Ascending aorta (tissue), 2 donors: Measurements from ENCODE around the gene SCN1B. TPM values are rescaled to one million over a fixed set of nuclear protein-coding genes. Genes with fewer than 3 reads are reported as not detected.

Experiments
- DNase-seq, 2 donors: peaks; one replicate each; pipeline ENCODE4 v3.0.0-alpha.2; 2019; ENCODE audit warnings: low spot score in 2 of 2
- H3K27ac ChIP-seq, 2 donors: fragments of 200-600 bp; sonication (generic); one replicate each; pipeline ENCODE4 v1.5.1; 2016 to 2017; ENCODE audit warnings: mild to moderate bottlenecking in 1 of 2
- H3K27me3 ChIP-seq: fragments of 200-600 bp; sonication (generic); one replicate; pipeline ENCODE4 v1.5.1; 2017
- H3K36me3 ChIP-seq, 2 donors: fragments of 200-600 bp; sonication (generic); one replicate each; pipeline ENCODE4 v1.5.1; 2016
- H3K4me1 ChIP-seq, 2 donors: fragments of 200-600 bp; sonication (generic); one replicate each; pipeline ENCODE4 v1.5.1; 2016 to 2017; ENCODE audit warnings: mild to moderate bottlenecking in 1 of 2
- H3K4me3 ChIP-seq, 2 donors: fragments of 200-600 bp; sonication (generic); one replicate each; pipeline ENCODE4 v1.5.1; 2016 to 2017; ENCODE audit warnings: mild to moderate bottlenecking in 1 of 2
- H3K9me3 ChIP-seq, 2 donors: fragments of 200-600 bp; sonication (generic); one replicate each; pipeline ENCODE4 v1.5.1; 2016
- intact Hi-C: fragments of 100-400 bp; cut with DNase I; formaldehyde crosslinking; loops from one replicate; pipeline ENCODE4 v1.15.1; 2023
- total RNA-seq: library from RNA; depleted of rRNA; stranded (reverse); fragments of >200 nt; gene quantifications from one replicate; pipeline ENCODE4 v1.1.0, GENCODE V29; 2016
- TF ChIP-seq, protein P1 (sequence below), 3 experiments: fragments of 200-600 bp in 2 of 3; fragments of 450-650 bp in 1 of 3; sonication (generic) in 2 of 3; IDR thresholded peaks; one replicate each; pipeline ENCODE4 v1.5.1; 2016 to 2019; ENCODE audit warnings: antibody characterized with exemption in 3 of 3, mild to moderate bottlenecking in 1 of 3, moderate library complexity in 1 of 3

Gene SCN1B
- total RNA-seq, 1 donor from 2014 or later: 20.8 TPM

DNA sequence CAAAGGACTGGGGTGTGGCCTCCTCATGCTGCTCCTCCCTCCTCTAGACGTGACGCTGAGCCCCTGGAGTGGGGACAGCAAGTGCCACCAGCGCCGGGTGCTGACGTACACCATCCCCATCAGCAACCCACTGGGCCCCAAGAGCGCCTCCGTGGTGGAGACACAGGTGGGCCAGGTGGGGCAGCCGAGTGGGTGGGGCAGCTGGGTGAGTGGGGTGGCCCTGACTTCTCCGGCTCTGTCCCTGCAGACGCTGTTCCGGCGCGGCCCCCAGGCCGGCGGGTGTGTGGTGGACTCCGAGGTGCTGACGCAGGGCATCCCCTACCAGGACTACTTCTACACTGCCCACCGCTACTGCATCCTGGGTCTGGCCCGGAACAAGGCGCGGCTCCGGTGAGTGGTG is 11.1 kb upstream of the SCN1B start:
- Histone ChIP-seq H3K4me3 (no peak overlapping the region), H3K4me1 (no peaks in the 10 kb centered on the region), H3K9me3 (no peaks in the 10 kb centered on the region), H3K27ac (no peak overlapping the region), H3K36me3 (peaks cover 93 to 100% of the 10 kb centered on the region in 2 donors), H3K27me3 (no peaks in the 10 kb centered on the region)
- intact Hi-C loops: no loop called here
- DNase-seq: no peak
- TF ChIP-seq, protein P1, sequence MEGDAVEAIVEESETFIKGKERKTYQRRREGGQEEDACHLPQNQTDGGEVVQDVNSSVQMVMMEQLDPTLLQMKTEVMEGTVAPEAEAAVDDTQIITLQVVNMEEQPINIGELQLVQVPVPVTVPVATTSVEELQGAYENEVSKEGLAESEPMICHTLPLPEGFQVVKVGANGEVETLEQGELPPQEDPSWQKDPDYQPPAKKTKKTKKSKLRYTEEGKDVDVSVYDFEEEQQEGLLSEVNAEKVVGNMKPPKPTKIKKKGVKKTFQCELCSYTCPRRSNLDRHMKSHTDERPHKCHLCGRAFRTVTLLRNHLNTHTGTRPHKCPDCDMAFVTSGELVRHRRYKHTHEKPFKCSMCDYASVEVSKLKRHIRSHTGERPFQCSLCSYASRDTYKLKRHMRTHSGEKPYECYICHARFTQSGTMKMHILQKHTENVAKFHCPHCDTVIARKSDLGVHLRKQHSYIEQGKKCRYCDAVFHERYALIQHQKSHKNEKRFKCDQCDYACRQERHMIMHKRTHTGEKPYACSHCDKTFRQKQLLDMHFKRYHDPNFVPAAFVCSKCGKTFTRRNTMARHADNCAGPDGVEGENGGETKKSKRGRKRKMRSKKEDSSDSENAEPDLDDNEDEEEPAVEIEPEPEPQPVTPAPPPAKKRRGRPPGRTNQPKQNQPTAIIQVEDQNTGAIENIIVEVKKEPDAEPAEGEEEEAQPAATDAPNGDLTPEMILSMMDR (IDR thresholded peaks at IDR 0.05): no peak

DNA sequence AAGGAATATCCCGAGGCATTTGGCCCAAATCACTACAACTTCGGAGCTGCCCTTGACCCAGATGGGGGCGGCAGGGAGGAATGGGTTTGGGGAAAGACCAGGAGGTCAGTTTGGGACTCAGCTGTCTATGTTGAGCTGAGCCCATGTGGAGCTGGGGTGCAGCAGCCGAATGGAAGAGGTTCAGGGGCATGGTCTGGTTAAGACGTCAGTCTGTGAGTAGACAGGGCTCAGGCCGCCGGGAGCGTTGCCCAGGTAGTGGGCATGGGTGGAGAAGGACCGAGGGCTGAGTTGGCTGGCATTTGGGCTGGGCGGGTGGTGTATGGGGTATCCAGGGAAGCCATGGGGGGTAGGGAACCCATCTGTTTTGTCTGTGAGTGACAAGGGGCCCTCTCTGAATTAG is 9.3 kb upstream of the SCN1B start:
- Histone ChIP-seq H3K27me3 (no peaks in the 10 kb centered on the region), H3K4me3 (no peak overlapping the region), H3K36me3 (peaks cover 95 to 98% of the 10 kb centered on the region in 2 donors), H3K9me3 (no peaks in the 10 kb centered on the region), H3K27ac (no peak overlapping the region), H3K4me1 (no peaks in the 10 kb centered on the region)
- intact Hi-C loops: no loop called here
- TF ChIP-seq, protein P1 (IDR thresholded peaks at IDR 0.05): no peak
- no peak for DNase-seq

DNA sequence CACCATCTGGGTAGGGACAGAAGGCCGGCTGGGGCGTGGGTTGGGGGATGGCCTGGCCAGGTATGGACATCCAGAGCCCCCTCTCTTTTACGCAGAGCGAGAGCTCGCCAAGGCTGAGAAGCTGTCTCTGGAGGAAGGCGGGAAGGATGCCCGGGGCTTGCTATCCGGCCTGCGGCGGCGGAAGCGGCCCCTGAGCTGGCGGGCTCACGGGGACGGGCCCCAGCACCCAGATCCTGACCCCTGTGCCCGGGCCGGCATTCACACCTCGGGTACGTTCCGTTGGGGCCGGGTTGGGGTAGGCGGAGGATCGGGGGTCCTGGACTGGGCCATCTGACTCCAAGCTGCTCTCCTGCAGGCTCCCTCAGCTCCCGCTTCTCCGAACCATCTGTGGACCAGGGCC is 8.7 kb upstream of the SCN1B start:
- no peak for DNase-seq
- Histone ChIP-seq H3K36me3 (peaks cover 95 to 98% of the 10 kb centered on the region in 2 donors), H3K27ac (no peak overlapping the region), H3K9me3 (no peaks in the 10 kb centered on the region), H3K4me1 (no peaks in the 10 kb centered on the region), H3K4me3 (no peak overlapping the region), H3K27me3 (no peaks in the 10 kb centered on the region)
- intact Hi-C loops: no loop called here
- TF ChIP-seq, protein P1 (IDR thresholded peaks at IDR 0.05): no peak

DNA sequence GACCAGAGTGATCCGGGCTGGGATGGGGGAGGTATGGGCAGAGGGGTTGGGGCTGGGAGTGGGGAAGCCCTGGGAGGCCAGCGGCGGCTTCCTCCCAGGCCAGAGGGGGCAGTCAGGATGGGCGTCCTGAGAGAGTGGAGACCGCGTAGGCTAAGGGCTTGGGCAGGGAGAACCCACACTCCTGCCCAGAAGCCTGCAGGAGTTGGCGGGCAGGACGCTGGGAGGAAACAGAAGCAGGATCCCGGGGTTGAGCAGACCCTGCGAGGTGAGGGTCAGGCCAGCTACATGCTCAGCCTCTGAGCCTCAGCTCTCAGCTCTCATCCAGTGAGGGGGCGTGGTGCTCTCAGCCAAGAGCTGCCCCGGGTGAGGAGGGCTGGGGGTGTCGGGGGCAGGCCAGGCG is 7.8 kb upstream of the SCN1B start:
- intact Hi-C loops: no loop called here
- peaks cover 90 to 93% of the 10 kb centered on the region in 2 donors for H3K36me3 ChIP-seq

DNA sequence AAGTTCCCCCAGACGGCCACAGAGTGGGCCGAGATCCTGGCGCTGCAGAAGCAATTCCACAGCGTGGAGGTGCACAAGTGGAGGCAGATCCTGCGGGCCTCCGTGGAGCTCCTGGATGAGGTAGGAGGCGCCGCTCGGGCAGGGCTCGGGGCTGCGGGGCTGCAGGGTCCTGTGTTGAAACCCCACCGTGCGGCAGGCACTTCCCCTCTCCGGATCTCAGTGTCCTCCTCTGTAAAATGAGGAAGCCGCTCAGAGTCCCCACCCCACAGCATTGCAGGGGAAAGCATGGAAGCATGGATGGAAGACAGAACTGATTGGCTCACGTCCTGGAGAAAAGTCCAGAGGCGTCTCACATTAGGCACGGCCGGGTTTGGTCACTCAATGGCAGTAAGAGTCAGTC is 6.8 kb upstream of the SCN1B start:
- Histone ChIP-seq H3K36me3 (peaks cover 80 to 87% of the 10 kb centered on the region in 2 donors), H3K4me1 (no peaks in the 10 kb centered on the region), H3K27me3 (no peaks in the 10 kb centered on the region), H3K9me3 (no peaks in the 10 kb centered on the region), H3K27ac (no peak overlapping the region), H3K4me3 (no peak overlapping the region)
- intact Hi-C loops: no loop called here
- DNase-seq: no peak
- TF ChIP-seq, protein P1 (IDR thresholded peaks at IDR 0.05): no peak

More for the DNA sequence above, 7.8 kb upstream of the SCN1B start:
- no peaks in the 10 kb centered on the region for H3K27me3 ChIP-seq
- no peaks in the 10 kb centered on the region for H3K9me3 ChIP-seq
- H3K4me3 ChIP-seq: no peak overlapping the region
- TF ChIP-seq, protein P1 (IDR thresholded peaks at IDR 0.05): no peak
- no peaks in the 10 kb centered on the region for H3K4me1 ChIP-seq
- no peak overlapping the region for H3K27ac ChIP-seq
- no peak for DNase-seq

DNA sequence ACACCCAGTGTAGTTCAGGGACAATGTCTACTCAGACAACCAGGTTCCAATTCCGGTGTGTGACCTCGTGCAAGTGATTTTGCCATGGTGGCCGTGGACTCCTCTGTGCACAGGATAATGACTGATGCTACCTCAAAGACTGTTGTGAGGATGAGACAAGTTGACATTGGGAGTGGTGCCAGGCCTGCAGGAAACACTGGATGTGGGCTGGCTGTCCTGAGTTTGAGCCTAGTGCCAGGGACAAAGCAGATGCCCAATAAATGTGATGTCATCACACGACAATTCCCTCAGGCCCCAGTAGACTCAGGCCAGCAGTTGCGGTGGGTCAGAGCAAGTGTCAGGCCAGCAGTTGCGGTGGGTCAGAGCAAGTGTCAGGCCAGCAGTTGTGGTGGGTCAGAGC is 6.2 kb upstream of the SCN1B start:
- H3K27ac ChIP-seq: no peak overlapping the region

More for the DNA sequence above, 6.2 kb upstream of the SCN1B start:
- TF ChIP-seq, protein P1 (IDR thresholded peaks at IDR 0.05): no peak
- Histone ChIP-seq H3K4me3 (no peak overlapping the region), H3K4me1 (no peaks in the 10 kb centered on the region), H3K36me3 (peaks cover 73 to 81% of the 10 kb centered on the region in 2 donors), H3K27me3 (no peaks in the 10 kb centered on the region), H3K9me3 (no peaks in the 10 kb centered on the region)
- intact Hi-C loops: no loop called here
- DNase-seq: no peak
